ENCODE measurements around the gene KHK. TPM values are rescaled to one million over a fixed set of nuclear protein-coding genes. Genes with fewer than 3 reads are reported as not detected.

KHK gene
- 0.25 and 1.3 TPM in 2 replicates for total RNA-seq (2012; rRNA removed)

DNA sequence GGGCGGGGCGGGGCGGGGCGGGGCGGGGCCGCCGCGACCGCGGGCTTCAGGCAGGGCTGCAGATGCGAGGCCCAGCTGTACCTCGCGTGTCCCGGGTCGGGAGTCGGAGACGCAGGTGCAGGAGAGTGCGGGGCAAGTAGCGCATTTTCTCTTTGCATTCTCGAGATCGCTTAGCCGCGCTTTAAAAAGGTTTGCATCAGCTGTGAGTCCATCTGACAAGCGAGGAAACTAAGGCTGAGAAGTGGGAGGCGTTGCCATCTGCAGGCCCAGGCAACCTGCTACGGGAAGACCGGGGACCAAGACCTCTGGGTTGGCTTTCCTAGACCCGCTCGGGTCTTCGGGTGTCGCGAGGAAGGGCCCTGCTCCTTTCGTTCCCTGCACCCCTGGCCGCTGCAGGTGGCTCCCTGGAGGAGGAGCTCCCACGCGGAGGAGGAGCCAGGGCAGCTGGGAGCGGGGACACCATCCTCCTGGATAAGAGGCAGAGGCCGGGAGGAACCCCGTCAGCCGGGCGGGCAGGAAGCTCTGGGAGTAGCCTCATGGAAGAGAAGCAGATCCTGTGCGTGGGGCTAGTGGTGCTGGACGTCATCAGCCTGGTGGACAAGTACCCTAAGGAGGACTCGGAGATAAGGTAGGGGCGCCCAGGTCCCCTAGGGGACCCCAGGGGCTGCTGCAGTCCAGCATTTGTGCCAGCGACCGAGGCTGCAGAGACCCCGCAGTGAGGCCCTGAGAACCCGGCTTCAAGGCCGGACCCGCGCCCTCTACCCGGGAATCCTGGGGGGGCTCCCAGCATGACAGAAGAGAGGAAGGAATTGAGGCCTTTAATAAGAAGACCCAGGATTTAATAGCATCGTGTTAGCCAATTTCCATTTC lies at the start of gene KHK:
Gene KHK, plus strand, starts transcription at position 49 of the 870 bp plus-strand sequence. Its CDS starts 488 bp downstream, at position 537.
- peak within 1 kb of the TSS; percentile 72 for H3K4me3 ChIP-seq (ENCODE audit: low read length)
- no peaks in the 10 kb centered on the region for H3K9me3 ChIP-seq (replicated peaks; ENCODE audit: low read length)
- H3K27me3 ChIP-seq (ENCODE audit: control insufficient read depth, insufficient read depth, low read length) = no peaks in the 10 kb centered on the region
- peak within 1 kb of the TSS; percentile 85 for H3K9ac ChIP-seq (ENCODE audit: low read depth, low read length)
- peaks cover 9% of the 10 kb centered on the region for H3K36me3 ChIP-seq (ENCODE audit: insufficient read depth, low read length)
- peak within 1 kb of the TSS; percentile 97 for H3K4me2 ChIP-seq (ENCODE audit: low read length)
- H3K4me1 ChIP-seq (ENCODE audit: control insufficient read depth, insufficient read depth, low read length) = peaks cover 32% of the 10 kb centered on the region

DNA sequence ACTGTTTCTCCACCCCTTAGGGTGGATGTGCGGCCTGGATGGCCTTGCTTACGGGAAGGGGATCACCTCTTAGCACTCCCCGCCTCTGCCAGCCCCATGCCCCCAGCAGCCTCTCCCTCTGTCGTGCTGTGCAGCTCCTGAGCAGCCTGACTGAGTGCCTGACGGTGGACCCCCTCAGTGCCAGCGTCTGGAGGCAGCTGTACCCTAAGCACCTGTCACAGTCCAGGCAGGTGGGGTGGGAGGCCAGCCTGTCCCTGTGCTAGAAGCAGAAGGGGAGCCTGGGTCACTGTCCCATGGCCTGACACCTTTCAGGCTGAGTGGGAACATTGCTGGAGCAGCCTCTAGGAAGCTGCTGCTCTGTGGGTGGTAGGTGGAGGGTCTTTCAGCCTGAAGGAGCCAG lies 48.6 kb upstream of the KHK start:
- Histone ChIP-seq H3K36me3 (ENCODE audit: insufficient read depth, low read length) (peaks cover 88% of the 10 kb centered on the region), H3K4me3 (ENCODE audit: low read length) (no peak overlapping the region), H3K4me1 (ENCODE audit: control insufficient read depth, insufficient read depth, low read length) (peaks cover 21% of the 10 kb centered on the region), H3K9me3 (replicated peaks; ENCODE audit: low read length) (no peaks in the 10 kb centered on the region), H3K4me2 (ENCODE audit: low read length) (no peak overlapping the region), H3K27me3 (ENCODE audit: control insufficient read depth, insufficient read depth, low read length) (no peaks in the 10 kb centered on the region), H3K9ac (ENCODE audit: low read depth, low read length) (no peak overlapping the region)

DNA sequence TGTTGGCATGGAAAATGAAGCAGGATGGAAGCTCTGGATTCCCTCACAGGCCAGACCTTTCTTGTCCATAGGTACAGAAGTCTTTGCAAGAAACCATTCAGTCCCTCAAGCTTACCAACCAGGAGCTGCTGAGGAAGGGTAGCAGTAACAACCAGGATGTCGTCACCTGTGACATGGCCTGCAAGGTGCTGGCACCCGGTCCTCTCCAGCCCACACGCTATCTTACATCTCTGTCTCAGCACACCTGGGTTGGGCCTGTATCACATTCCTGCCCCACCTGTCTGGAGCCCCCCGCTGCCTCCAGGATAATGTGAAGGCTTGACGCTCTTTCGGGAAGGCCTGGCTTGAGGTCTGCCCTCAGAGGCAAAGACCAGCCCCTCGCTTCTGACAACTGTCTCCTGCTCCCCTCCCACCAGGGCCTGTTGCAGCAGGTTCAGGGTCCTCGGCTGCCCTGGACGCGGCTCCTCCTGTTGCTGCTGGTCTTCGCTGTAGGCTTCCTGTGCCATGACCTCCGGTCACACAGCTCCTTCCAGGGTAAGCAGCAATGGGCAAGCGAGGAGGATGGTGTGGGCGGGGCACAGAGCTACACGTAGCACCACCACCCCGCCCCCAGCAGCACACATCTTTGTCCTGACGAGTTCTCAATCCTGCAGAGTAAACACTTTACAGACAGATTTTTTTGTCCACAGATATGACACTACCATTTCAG lies 47.8 kb upstream of the KHK start:
- Histone ChIP-seq H3K36me3 (ENCODE audit: insufficient read depth, low read length) (peaks cover 88% of the 10 kb centered on the region), H3K27me3 (ENCODE audit: control insufficient read depth, insufficient read depth, low read length) (no peaks in the 10 kb centered on the region), H3K4me1 (ENCODE audit: control insufficient read depth, insufficient read depth, low read length) (peaks cover 21% of the 10 kb centered on the region), H3K4me2 (ENCODE audit: low read length) (no peak overlapping the region), H3K4me3 (ENCODE audit: low read length) (no peak overlapping the region), H3K9ac (ENCODE audit: low read depth, low read length) (no peak overlapping the region), H3K9me3 (replicated peaks; ENCODE audit: low read length) (no peaks in the 10 kb centered on the region)

- H3K36me3 ChIP-seq (ENCODE audit: insufficient read depth, low read length) = peaks cover 82% of the 10 kb centered on the region
- H3K4me2 ChIP-seq (ENCODE audit: low read length) = no peak overlapping the region
- no peaks in the 10 kb centered on the region for H3K27me3 ChIP-seq (ENCODE audit: control insufficient read depth, insufficient read depth, low read length)
- no peaks in the 10 kb centered on the region for H3K9me3 ChIP-seq (replicated peaks; ENCODE audit: low read length)
- H3K4me3 ChIP-seq (ENCODE audit: low read length) = no peak overlapping the region
- peaks cover 15% of the 10 kb centered on the region for H3K4me1 ChIP-seq (ENCODE audit: control insufficient read depth, insufficient read depth, low read length)
- H3K9ac ChIP-seq (ENCODE audit: low read depth, low read length) = no peak overlapping the region
Observed at GRCh38 chr2:27039426-27039825, 47.1 kb upstream of the KHK start.

DNA sequence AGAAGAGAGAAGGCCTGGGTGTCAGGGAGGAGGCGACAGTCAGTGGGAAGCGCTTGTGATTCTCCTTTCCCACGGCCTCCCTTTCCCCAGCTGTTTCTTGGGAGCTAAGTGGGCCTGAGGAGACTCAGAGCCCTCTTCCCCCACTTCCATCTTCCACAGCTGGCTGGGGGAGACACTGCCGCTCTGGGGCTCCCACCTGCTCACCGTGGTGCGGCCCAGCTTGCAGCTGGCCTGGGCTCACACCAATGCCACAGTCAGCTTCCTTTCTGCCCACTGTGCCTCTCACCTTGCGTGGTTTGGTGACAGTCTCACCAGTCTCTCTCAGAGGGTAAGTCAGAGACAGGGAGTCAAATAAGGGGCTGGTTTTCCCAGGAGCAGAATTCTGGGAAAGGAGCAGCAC lies 46.7 kb upstream of the KHK start:
- H3K9ac ChIP-seq (ENCODE audit: low read depth, low read length) = no peak overlapping the region
- H3K4me3 ChIP-seq (ENCODE audit: low read length) = no peak overlapping the region
- peaks cover 80% of the 10 kb centered on the region for H3K36me3 ChIP-seq (ENCODE audit: insufficient read depth, low read length)
- H3K9me3 ChIP-seq (replicated peaks; ENCODE audit: low read length) = no peaks in the 10 kb centered on the region
- H3K4me1 ChIP-seq (ENCODE audit: control insufficient read depth, insufficient read depth, low read length) = peaks cover 13% of the 10 kb centered on the region
- no peak overlapping the region for H3K4me2 ChIP-seq (ENCODE audit: low read length)
- H3K27me3 ChIP-seq (ENCODE audit: control insufficient read depth, insufficient read depth, low read length) = no peaks in the 10 kb centered on the region

GRCh38 chr2:27040282-27040681 lies 46.3 kb upstream of the KHK start:
- peaks cover 10% of the 10 kb centered on the region for H3K4me1 ChIP-seq (ENCODE audit: control insufficient read depth, insufficient read depth, low read length)
- no peak overlapping the region for H3K9ac ChIP-seq (ENCODE audit: low read depth, low read length)
- no peaks in the 10 kb centered on the region for H3K9me3 ChIP-seq (replicated peaks; ENCODE audit: low read length)
- peaks cover 76% of the 10 kb centered on the region for H3K36me3 ChIP-seq (ENCODE audit: insufficient read depth, low read length)
- no peaks in the 10 kb centered on the region for H3K27me3 ChIP-seq (ENCODE audit: control insufficient read depth, insufficient read depth, low read length)
- no peak overlapping the region for H3K4me3 ChIP-seq (ENCODE audit: low read length)
- no peak overlapping the region for H3K4me2 ChIP-seq (ENCODE audit: low read length)

DNA sequence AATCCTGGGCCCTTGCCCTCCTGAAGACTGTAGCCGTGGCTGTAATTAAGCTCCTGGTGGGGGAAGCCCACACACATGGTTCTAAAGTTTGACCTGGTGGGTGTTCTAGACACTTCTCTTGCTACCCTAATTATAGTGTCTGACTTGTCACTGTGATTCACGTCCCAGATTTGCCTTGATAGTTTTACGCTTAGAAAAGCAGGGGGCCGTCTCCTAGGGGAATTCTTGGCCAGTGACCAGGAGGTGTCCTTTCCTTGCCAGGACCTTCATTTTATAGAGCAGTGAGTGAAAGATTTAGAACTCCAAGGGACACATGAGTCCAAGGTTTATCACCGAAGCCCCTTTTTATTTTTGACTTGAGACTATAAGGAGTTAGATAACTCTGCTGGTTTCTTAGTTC lies 44.8 kb upstream of the KHK start:
- H3K27me3 ChIP-seq (ENCODE audit: control insufficient read depth, insufficient read depth, low read length) = no peaks in the 10 kb centered on the region
- H3K36me3 ChIP-seq (ENCODE audit: insufficient read depth, low read length) = peaks cover 61% of the 10 kb centered on the region
- no peak overlapping the region for H3K4me2 ChIP-seq (ENCODE audit: low read length)
- no peak overlapping the region for H3K9ac ChIP-seq (ENCODE audit: low read depth, low read length)
- H3K4me1 ChIP-seq (ENCODE audit: control insufficient read depth, insufficient read depth, low read length) = peaks cover 10% of the 10 kb centered on the region
- no peaks in the 10 kb centered on the region for H3K9me3 ChIP-seq (replicated peaks; ENCODE audit: low read length)
- H3K4me3 ChIP-seq (ENCODE audit: low read length) = no peak overlapping the region

DNA sequence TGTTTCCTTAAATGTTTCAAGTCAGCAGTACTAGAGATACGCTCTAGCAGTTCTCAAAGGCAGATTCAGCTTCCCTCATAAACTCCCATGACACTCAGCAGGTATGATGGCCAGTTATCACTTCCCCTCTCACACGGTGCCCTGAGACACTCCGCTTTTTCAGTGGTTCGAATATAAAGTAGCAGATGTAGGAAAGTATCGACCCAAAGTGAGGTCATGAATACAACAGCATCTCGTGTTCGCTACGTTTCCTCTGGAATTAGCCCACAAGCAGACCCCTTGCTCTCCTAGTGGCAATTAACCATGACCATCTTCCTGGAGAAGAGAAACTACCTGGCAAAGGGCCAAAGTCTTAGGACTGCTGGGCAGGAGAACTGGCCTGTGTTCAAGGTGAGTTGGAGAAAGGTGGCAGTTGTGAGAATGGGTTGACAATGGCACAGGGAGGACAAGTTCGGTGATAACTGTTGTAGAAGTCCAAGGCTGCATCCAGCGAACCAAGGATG lies 44.4 kb upstream of the KHK start:
- Histone ChIP-seq H3K4me2 (ENCODE audit: low read length) (no peak overlapping the region), H3K9ac (ENCODE audit: low read depth, low read length) (no peak overlapping the region), H3K27me3 (ENCODE audit: control insufficient read depth, insufficient read depth, low read length) (no peaks in the 10 kb centered on the region), H3K4me3 (ENCODE audit: low read length) (no peak overlapping the region), H3K4me1 (ENCODE audit: control insufficient read depth, insufficient read depth, low read length) (peaks cover 10% of the 10 kb centered on the region), H3K36me3 (ENCODE audit: insufficient read depth, low read length) (peaks cover 57% of the 10 kb centered on the region), H3K9me3 (replicated peaks; ENCODE audit: low read length) (no peaks in the 10 kb centered on the region)

DNA sequence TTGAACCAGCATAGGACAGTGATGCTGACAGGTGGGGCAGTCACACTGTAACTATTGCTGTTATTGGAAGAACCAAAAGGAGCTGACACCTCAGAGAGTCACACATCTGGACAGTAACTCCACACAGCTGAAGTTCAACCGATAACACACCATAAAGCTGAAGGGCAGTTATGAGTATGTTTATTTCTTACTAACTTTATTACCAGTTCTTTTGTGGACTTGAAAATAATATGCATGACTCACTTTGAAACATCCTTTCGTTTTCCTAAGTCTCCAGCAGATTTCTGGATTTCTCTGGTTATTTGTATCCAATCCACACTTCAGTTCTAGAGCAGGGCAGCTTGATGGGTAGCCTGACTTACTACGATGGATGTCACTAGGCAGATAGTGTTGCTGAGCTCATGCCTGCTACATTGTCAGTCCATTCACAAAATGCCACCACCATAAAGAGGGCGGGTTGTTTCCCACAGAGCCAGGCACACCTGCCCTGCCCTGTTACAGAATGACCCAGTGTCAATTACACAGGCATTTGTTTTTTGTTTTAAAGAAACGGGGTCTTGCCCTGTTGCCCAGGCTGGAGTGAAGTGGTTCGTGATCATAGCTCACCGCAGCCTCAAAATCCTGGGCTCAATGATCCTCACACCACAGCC lies 43.5 kb upstream of the KHK start:
- Histone ChIP-seq H3K9me3 (replicated peaks; ENCODE audit: low read length) (no peaks in the 10 kb centered on the region), H3K4me2 (ENCODE audit: low read length) (no peak overlapping the region), H3K9ac (ENCODE audit: low read depth, low read length) (no peak overlapping the region), H3K4me1 (ENCODE audit: control insufficient read depth, insufficient read depth, low read length) (peaks cover 10% of the 10 kb centered on the region), H3K27me3 (ENCODE audit: control insufficient read depth, insufficient read depth, low read length) (no peaks in the 10 kb centered on the region), H3K4me3 (ENCODE audit: low read length) (no peak overlapping the region), H3K36me3 (ENCODE audit: insufficient read depth, low read length) (peaks cover 48% of the 10 kb centered on the region)

- Histone ChIP-seq H3K27me3 (ENCODE audit: control insufficient read depth, insufficient read depth, low read length) (no peaks in the 10 kb centered on the region), H3K9ac (ENCODE audit: low read depth, low read length) (peak overlapping the region; percentile 79), H3K4me3 (ENCODE audit: low read length) (peak overlapping the region; percentile 93)
Observed at GRCh38 chr2:27049422-27050280, 36.9 kb upstream of the KHK start.

More at GRCh38 chr2:27049422-27050280, 36.9 kb upstream of the KHK start:
- Histone ChIP-seq H3K36me3 (ENCODE audit: insufficient read depth, low read length) (peaks cover 6% of the 10 kb centered on the region), H3K4me1 (ENCODE audit: control insufficient read depth, insufficient read depth, low read length) (peaks cover 9% of the 10 kb centered on the region), H3K4me2 (ENCODE audit: low read length) (peak overlapping the region; percentile 99), H3K9me3 (replicated peaks; ENCODE audit: low read length) (no peaks in the 10 kb centered on the region)

Measured in skeletal muscle satellite cell (primary cell).